ENCODE results near the gene TBPL1.

The TBPL1 gene

DNA sequence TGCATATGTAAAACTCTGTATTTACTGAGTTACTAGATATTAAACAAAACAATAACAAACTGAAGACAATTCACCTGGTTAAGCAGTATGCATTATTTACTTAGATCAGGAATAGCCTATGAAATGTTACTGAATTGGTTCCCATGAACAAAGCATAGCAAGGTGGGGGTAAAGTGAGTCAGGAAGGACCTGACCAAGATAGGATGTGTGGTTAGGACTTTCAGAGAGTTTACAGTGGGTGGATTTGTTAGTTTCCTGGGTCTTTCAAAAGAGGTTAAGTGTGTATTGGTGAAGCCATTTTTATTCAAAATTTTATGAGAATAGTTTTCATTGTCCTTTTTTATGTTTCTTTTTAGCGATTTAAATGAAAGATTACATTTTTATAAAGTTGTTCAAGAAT lies 32.9 kb downstream of the TBPL1 start:
- TF ChIP-seq CTCF (IDR thresholded peaks at IDR 0.05; ENCODE audit: low read depth, low read length, missing control alignments) = no peak
- H3K4me3 ChIP-seq (ENCODE audit: low read depth, low read length) = no peak overlapping the region

GRCh38 chr6:133986942-133987341 lies 33.9 kb downstream of the TBPL1 start:
- no peak for TF ChIP-seq CTCF (IDR thresholded peaks at IDR 0.05; ENCODE audit: low read depth, low read length, missing control alignments)
- DNase-seq (ENCODE audit: low read depth) = no peak
- H3K4me3 ChIP-seq (ENCODE audit: low read depth, low read length) = no peak overlapping the region

More for the DNA sequence above, 32.9 kb downstream of the TBPL1 start:
- DNase-seq (ENCODE audit: low read depth) = no peak

DNA sequence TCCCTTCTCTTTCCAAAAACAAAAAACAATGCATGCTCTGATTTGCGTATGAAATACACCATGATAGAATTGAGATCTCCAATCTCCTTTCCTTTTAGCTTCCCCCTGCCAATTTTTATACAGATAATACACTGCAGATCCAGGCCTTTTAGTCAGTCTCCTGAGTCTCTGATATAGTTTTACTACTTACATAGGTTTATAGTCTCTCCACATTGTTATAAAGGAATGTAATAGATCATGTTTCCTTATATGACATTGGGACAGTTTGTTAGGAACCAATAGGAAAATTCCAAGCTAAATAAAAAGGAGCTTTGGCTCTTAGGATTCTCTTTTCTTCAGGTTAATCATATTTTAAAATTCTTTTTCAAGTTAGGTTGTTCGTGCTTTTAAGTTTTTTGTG lies 36.5 kb downstream of the TBPL1 start:
- no peak for TF ChIP-seq CTCF (IDR thresholded peaks at IDR 0.05; ENCODE audit: low read depth, low read length, missing control alignments)
- H3K4me3 ChIP-seq (ENCODE audit: low read depth, low read length) = no peak overlapping the region
- no peak for DNase-seq (ENCODE audit: low read depth)

DNA sequence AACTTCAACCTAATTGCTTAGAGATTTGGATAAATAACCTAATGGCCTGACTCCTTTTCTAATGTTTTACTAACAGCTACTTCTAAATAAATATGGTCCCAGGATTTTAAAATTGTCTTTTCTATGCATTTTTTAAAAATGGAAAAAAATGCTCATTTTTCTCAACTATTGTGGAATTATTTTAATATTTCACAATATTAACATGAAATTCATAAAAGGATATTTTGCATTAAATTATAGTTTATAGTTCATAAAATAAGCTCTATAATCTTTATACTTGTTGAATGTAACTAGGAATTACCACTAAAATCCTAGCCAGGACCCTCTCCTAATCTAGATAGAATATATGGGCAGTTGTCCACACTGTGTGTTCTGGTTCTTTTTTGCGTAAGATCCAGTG lies 37.3 kb downstream of the TBPL1 start:
- DNase-seq (ENCODE audit: low read depth) = no peak
- H3K4me3 ChIP-seq (ENCODE audit: low read depth, low read length) = no peak overlapping the region
- TF ChIP-seq CTCF (IDR thresholded peaks at IDR 0.05; ENCODE audit: low read depth, low read length, missing control alignments) = no peak

GRCh38 chr6:133991096-133991593 lies 38.1 kb downstream of the TBPL1 start:
- no peak for DNase-seq (ENCODE audit: low read depth)
- no peak for TF ChIP-seq CTCF (IDR thresholded peaks at IDR 0.05; ENCODE audit: low read depth, low read length, missing control alignments)

DNA sequence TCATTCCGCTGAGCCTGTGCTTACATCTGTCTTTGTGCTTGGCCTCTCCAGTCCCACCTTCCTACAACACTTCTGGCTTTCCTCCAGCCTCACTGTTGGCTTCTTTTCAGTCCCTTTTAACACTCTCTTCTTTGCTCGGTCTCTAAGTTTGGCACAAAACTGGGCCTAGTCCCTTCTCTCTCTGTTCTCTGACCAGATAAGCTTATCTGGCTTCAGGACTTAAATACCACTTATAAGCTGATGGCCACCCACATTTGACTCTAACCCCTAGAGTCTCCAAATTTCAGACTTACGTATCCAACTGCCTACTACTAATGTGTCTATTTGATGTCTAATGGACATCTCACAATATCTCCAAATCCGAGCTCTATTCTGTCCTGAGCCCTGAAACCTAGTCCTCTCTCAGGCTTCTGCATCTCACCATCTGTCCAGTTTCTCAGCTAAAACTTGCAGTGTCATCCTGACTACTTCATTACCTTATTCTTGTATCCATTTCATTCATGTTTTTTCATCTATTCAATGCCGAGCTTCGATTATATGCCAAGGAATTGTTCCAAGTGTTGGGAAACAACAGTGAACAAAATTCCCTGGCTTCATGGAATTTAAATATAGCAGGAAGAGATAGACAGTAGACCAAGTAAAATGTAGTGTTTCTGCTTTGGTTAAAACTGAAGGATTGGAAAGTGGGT lies 40.1 kb downstream of the TBPL1 start:
- no peak for TF ChIP-seq CTCF (IDR thresholded peaks at IDR 0.05; ENCODE audit: low read depth, low read length, missing control alignments)
- no peak for DNase-seq (ENCODE audit: low read depth)
- H3K4me3 ChIP-seq (ENCODE audit: low read depth, low read length) = no peak overlapping the region

More at GRCh38 chr6:133991096-133991593, 38.1 kb downstream of the TBPL1 start:
- no peak overlapping the region for H3K4me3 ChIP-seq (ENCODE audit: low read depth, low read length)

- no peak for DNase-seq (ENCODE audit: low read depth)
- no peak overlapping the region for H3K4me3 ChIP-seq (ENCODE audit: low read depth, low read length)
- TF ChIP-seq CTCF (IDR thresholded peaks at IDR 0.05; ENCODE audit: low read depth, low read length, missing control alignments) = no peak
Measured at GRCh38 chr6:133995296-133995695, 42.3 kb downstream of the TBPL1 start.
